Endothelial cell of umbilical vein (primary cell): ENCODE data around the gene SLC51B. TPM values are rescaled to one million over a fixed set of nuclear protein-coding genes. Genes with fewer than 3 reads are reported as not detected.

Experiments
- BruUV-seq: library from RNA; stranded (reverse); fragments of 400-500 nt; replicated peaks from 2 replicates; lab custom pipeline; 2021; lab: Mats Ljungman, UMichigan
- CTCF ChIA-PET: fragments of 300-600, 350-600 bp; sonication (Branson Sonifier 250); formaldehyde crosslinking; loops from one replicate; lab custom pipeline; 2021; ENCODE audit warnings: antibody characterized with exemption, inconsistent platforms; lab: Charles Lee
- POLR2A ChIA-PET: fragments of 300-600, 350-600 bp; sonication (Branson Sonifier 250); formaldehyde crosslinking; loops from one replicate; lab custom pipeline; 2021; ENCODE audit warnings: antibody characterized with exemption, inconsistent platforms; lab: Charles Lee
- DNase-seq: peaks from one replicate; pipeline ENCODE4 v3.0.0-alpha.2; 2011; ENCODE audit warnings: low read depth, low spot score
- FAIRE-seq: peaks from 2 replicates; lab custom pipeline; 2011; peaks lifted over from hg19 to GRCh38; lab: Jason Lieb, UNC
- H2AFZ ChIP-seq: 2 replicates; pipeline ENCODE4 v1.6.0; 2012; ENCODE audit warnings: low read depth, low read length, control low read depth, inconsistent platforms
- H3K27ac ChIP-seq: 2 replicates; pipeline ENCODE4 v1.5.1; 2011; ENCODE audit warnings: low read depth, mild to moderate bottlenecking, control low read depth, low read length, moderate library complexity; ENCODE audit not compliant: insufficient read depth
- H3K27me3 ChIP-seq, 2 experiments: 2 replicates each; pipeline versions ENCODE4 v1.6.0 to v1.6.1; 2011; ENCODE audit warnings: low read length in 2 of 2, mixed read lengths in 1 of 2; ENCODE audit not compliant: control insufficient read depth in 2 of 2, insufficient read depth in 2 of 2
- H3K36me3 ChIP-seq, 2 experiments: 2 replicates in 1 of 2; 3 replicates in 1 of 2; pipeline ENCODE4 v1.5.1; 2011; ENCODE audit warnings: low read length in 2 of 2, mild to moderate bottlenecking in 1 of 2, moderate library complexity in 1 of 2; ENCODE audit not compliant: control insufficient read depth in 2 of 2, insufficient read depth in 2 of 2; ENCODE audit errors: extremely low read depth in 1 of 2
- H3K4me1 ChIP-seq: 3 replicates; pipeline ENCODE4 v1.5.1; 2011; ENCODE audit warnings: mild to moderate bottlenecking, low read length; ENCODE audit not compliant: control insufficient read depth, insufficient read depth; ENCODE audit errors: extremely low read depth
- H3K4me2 ChIP-seq: 2 replicates; pipeline ENCODE4 v1.6.1; 2011; ENCODE audit warnings: low read length, control low read depth, mixed read lengths; ENCODE audit not compliant: insufficient read depth
- H3K4me3 ChIP-seq, 3 experiments: fragments of 200-600 bp in 1 of 3; sonication (generic), shearing (Covaris generic) in 1 of 3; replicated peaks in 1 of 3; 2 replicates each; pipeline ENCODE4 v1.5.1; 2011 to 2016; ENCODE audit warnings: control low read depth in 3 of 3, low read length in 3 of 3, mild to moderate bottlenecking in 2 of 3, inconsistent platforms in 1 of 3, low read depth in 1 of 3, moderate library complexity in 1 of 3; ENCODE audit not compliant: insufficient read depth in 1 of 3
- H3K79me2 ChIP-seq: 2 replicates; pipeline ENCODE4 v1.6.0; 2012; ENCODE audit warnings: low read length, inconsistent platforms; ENCODE audit not compliant: control insufficient read depth, insufficient read depth
- H3K9ac ChIP-seq: replicated peaks from 2 replicates; pipeline ENCODE3; 2011; ENCODE audit warnings: low read length, control low read depth; ENCODE audit not compliant: insufficient read depth; ENCODE audit errors: extremely low read depth
- H3K9me1 ChIP-seq: replicated peaks from 3 replicates; pipeline ENCODE4 v1.6.0; 2011; ENCODE audit warnings: mild to moderate bottlenecking, low read length; ENCODE audit not compliant: control insufficient read depth, insufficient read depth; ENCODE audit errors: extremely low read depth
- H3K9me3 ChIP-seq: replicated peaks from 2 replicates; pipeline ENCODE4 v1.5.1; 2012; ENCODE audit warnings: low read length, inconsistent platforms; ENCODE audit not compliant: control insufficient read depth, insufficient read depth
- H4K20me1 ChIP-seq: replicated peaks from 2 replicates; pipeline ENCODE3; 2011; ENCODE audit warnings: mild to moderate bottlenecking, low read length; ENCODE audit not compliant: control insufficient read depth, insufficient read depth; ENCODE audit errors: extremely low read depth
- EZH2 ChIP-seq: IDR thresholded peaks from 2 replicates; pipeline ENCODE4 v1.6.1; 2012; ENCODE audit warnings: borderline replicate concordance, low read depth, mild to moderate bottlenecking, moderate library complexity, low read length, inconsistent platforms; ENCODE audit not compliant: severe bottlenecking
- FOS ChIP-seq: IDR thresholded peaks from 2 replicates; pipeline ENCODE4 v1.6.1; 2011; ENCODE audit warnings: mild to moderate bottlenecking, low read length, moderate library complexity, borderline replicate concordance; ENCODE audit not compliant: insufficient read depth
- GATA2 ChIP-seq: IDR thresholded peaks from 2 replicates; pipeline ENCODE4 v1.7.0; 2011; ENCODE audit warnings: low read depth, mild to moderate bottlenecking, moderate library complexity, mixed read lengths, low read length; ENCODE audit not compliant: insufficient read length, insufficient read depth
- JUN ChIP-seq: IDR thresholded peaks from 2 replicates; pipeline ENCODE4 v1.6.1; 2011; ENCODE audit warnings: borderline replicate concordance, low read depth; ENCODE audit not compliant: insufficient read length, insufficient read depth
- MYC ChIP-seq: IDR thresholded peaks from one replicate; pipeline ENCODE4 v1.6.1; 2011; ENCODE audit warnings: mild to moderate bottlenecking, low read depth, low read length
- POLR2A ChIP-seq: IDR thresholded peaks from 2 replicates; pipeline ENCODE4 v1.6.1; 2012; ENCODE audit warnings: low read depth, mild to moderate bottlenecking, control low read depth, low read length
- POLR2AphosphoS5 ChIP-seq: IDR thresholded peaks from 2 replicates; pipeline ENCODE4 v1.6.1; 2012; ENCODE audit warnings: low read depth, mild to moderate bottlenecking, control low read depth, low read length, moderate library complexity; ENCODE audit not compliant: insufficient read depth
- dilution Hi-C: fragments of 300-500 bp; cut with MboI; formaldehyde crosslinking; loops from one replicate; pipeline ENCODE4 v1.15.0; 2019; ENCODE audit warnings: low sequenced_read_pairs; ENCODE audit not compliant: extremely low pct_ligation_motif_present
- intact Hi-C: fragments of 100-400 bp; cut with micrococcal nuclease; formaldehyde crosslinking; loops from one replicate; pipeline ENCODE4 v1.10.0; 2022
- polyA plus RNA-seq, 4 experiments: library from polyadenylated mRNA; depleted of rRNA in 3 of 4; stranded (reverse) in 3 of 4; unstranded in 1 of 4; fragments of >200 nt; gene quantifications; 2 replicates each; pipeline versions ENCODE4 v1.2.1 to v1.2.3, GENCODE V29; 2011 to 2012; ENCODE audit warnings: missing spikeins in 1 of 4
- total RNA-seq: library from RNA; stranded (reverse); gene quantifications from 2 replicates; pipeline ENCODE4 v1.2.3, GENCODE V29; 2021
- TF ChIP-seq, protein P1 (sequence below): IDR thresholded peaks from 2 replicates; pipeline ENCODE4 v1.6.1; 2011; ENCODE audit not compliant: insufficient read depth, insufficient read length
- TF ChIP-seq, protein P2 (sequence below), 2 donors: IDR thresholded peaks; 1 replicate in 1 of 2; 2 replicates in 1 of 2; pipeline ENCODE4 v1.5.1; 2011; ENCODE audit warnings: low read length in 2 of 2, mild to moderate bottlenecking in 2 of 2, moderate library complexity in 2 of 2, control low read depth in 1 of 2, inconsistent platforms in 1 of 2, low read depth in 1 of 2; ENCODE audit not compliant: insufficient read depth in 1 of 2; ENCODE audit errors: extremely low read depth in 1 of 2

SLC51B gene
- total and polyA plus RNA-seq, 2 donors (not counting 3 experiments of a cell fraction or from before 2014, with no cell fraction given), result not detected

DNA sequence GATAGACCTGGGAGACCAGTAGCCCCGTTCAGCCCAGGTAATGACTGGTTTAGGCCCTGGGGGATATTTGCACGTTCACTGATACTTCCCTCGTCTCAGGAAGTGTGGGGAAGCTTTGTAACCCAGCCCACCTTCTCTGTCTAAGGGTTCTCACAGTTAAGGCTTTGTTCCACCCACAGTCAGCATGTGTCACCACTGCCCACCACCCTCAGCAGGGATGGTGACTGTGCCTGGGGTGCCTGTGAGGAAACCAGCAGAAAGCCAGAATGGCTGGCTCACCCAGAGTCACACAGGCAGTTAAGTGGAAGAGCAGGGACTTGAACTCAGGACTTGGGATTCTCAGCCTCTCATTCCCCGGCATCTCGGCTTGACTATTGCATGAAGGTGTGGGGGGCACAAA is 36.6 kb downstream of the SLC51B start:
- peaks cover 46 to 51% of the 10 kb centered on the region in 2 experiments for H3K27me3 ChIP-seq
- ChIA-PET POLR2A (no interaction called here), CTCF (interaction anchor here (1.2 to 8.8 kb wide), 3 partner anchors 20 to 28 kb away, joined by 4 to 64 read pairs (median 36); no protein-coding TSS in a partner anchor)
- H3K9me1 ChIP-seq, result no peaks in the 10 kb centered on the region
- H4K20me1 ChIP-seq, result no peaks in the 10 kb centered on the region
- no peak overlapping the region for H2AFZ ChIP-seq
- dilution Hi-C loops, result no loop called here
- no peaks in the 10 kb centered on the region for H3K36me3 ChIP-seq
- H3K27ac ChIP-seq, result no peak overlapping the region
- H3K79me2 ChIP-seq, result no peaks in the 10 kb centered on the region
- H3K4me3 ChIP-seq, result no peak overlapping the region
- no peaks in the 10 kb centered on the region for H3K9me3 ChIP-seq
- H3K4me1 ChIP-seq, result no peaks in the 10 kb centered on the region
- TF ChIP-seq, protein P1, sequence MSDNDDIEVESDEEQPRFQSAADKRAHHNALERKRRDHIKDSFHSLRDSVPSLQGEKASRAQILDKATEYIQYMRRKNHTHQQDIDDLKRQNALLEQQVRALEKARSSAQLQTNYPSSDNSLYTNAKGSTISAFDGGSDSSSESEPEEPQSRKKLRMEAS, result no peak
- no peak for TF ChIP-seq POLR2AphosphoS5
- TF ChIP-seq, protein P2, sequence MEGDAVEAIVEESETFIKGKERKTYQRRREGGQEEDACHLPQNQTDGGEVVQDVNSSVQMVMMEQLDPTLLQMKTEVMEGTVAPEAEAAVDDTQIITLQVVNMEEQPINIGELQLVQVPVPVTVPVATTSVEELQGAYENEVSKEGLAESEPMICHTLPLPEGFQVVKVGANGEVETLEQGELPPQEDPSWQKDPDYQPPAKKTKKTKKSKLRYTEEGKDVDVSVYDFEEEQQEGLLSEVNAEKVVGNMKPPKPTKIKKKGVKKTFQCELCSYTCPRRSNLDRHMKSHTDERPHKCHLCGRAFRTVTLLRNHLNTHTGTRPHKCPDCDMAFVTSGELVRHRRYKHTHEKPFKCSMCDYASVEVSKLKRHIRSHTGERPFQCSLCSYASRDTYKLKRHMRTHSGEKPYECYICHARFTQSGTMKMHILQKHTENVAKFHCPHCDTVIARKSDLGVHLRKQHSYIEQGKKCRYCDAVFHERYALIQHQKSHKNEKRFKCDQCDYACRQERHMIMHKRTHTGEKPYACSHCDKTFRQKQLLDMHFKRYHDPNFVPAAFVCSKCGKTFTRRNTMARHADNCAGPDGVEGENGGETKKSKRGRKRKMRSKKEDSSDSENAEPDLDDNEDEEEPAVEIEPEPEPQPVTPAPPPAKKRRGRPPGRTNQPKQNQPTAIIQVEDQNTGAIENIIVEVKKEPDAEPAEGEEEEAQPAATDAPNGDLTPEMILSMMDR (IDR thresholded peaks at IDR 0.05; ENCODE audit: extremely low read depth in 1 of 2, insufficient read depth in 1 of 2, low read depth in 1 of 2, low read length in 2 of 2), result no peak
- TF ChIP-seq EZH2, result no peak
- no peak for TF ChIP-seq MYC
- no peak for TF ChIP-seq POLR2A
- no peak for TF ChIP-seq JUN
- no peak for TF ChIP-seq GATA2
- no peak for TF ChIP-seq FOS
- no peak overlapping the region for H3K9ac ChIP-seq
- FAIRE-seq, result no peak
- no TSS peak for BruUV-seq
- H3K4me2 ChIP-seq, result no peak overlapping the region
- intact Hi-C loops, result no loop called here
- no peak for DNase-seq
